HUDEP-2 (cell line): ENCODE measurements around the gene MRPL23.

Experiments
- DNase-seq, 76 experiments: peaks; one replicate each; lab custom pipeline; 2025; ENCODE audit not compliant: unreplicated experiment in 76 of 76; lab: John Stamatoyannopoulos, UW

MRPL23 gene

DNA sequence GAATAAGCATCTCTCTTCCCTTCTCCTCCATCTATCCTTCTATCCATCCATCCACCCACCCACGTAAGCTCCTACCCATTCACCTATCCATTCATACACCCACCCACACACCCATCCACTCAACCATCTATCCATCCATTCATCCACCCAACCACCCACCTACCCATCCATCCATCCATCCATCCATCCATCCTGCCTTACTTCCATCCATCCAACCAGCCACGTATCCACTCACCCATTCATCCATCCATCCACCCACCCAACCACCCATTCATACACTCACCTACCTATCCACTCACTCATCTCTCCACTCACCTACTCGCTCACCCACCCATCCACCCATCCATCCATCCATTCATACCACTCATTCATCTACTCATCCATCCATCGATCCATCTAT is 14.5 kb upstream of the MRPL23 start:
- no peak for DNase-seq

DNA sequence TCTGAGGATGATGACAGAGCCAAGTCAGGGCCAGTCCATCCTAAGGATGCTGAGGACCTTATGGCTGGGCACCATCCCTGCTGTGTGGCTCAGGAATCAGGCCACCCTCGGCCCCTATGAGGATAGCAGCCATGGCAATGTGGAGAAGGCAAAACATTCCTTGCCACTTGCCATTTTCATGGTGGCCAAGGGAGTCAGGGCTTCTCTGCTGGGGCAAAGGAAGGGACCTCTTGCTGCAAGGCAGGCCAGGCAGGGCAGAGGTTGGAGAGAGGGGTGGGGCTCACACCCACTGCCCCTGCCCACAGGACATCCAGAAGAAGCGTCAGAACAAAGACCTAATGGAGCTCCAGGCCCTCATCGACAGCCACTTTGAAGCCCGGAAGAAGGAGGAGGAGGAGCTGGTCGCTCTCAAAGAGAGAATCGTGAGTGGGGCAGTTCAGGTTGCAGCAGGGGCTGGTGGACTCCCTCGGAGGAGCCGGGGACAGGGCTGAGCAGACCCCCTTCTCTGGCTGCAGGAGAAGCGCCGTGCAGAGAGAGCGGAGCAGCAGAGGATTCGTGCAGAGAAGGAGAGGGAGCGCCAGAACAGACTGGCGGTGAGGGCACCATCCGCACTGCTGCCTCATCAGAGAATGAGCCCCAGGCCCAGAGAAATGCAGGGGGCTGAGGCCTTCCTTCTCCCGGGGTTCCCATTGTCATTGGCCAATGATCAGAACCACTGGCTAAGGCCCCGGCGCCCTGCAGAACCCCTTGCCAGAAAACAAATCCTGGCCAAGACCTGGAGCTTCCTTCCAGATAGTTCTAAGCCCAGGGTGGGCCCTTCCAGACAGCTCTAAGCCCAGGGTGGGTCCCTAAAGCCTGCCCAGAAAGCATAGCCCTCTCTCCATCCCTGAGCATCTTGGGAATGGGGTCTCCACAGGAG is 13.5 kb upstream of the MRPL23 start:
- DNase-seq, result no peak

DNA sequence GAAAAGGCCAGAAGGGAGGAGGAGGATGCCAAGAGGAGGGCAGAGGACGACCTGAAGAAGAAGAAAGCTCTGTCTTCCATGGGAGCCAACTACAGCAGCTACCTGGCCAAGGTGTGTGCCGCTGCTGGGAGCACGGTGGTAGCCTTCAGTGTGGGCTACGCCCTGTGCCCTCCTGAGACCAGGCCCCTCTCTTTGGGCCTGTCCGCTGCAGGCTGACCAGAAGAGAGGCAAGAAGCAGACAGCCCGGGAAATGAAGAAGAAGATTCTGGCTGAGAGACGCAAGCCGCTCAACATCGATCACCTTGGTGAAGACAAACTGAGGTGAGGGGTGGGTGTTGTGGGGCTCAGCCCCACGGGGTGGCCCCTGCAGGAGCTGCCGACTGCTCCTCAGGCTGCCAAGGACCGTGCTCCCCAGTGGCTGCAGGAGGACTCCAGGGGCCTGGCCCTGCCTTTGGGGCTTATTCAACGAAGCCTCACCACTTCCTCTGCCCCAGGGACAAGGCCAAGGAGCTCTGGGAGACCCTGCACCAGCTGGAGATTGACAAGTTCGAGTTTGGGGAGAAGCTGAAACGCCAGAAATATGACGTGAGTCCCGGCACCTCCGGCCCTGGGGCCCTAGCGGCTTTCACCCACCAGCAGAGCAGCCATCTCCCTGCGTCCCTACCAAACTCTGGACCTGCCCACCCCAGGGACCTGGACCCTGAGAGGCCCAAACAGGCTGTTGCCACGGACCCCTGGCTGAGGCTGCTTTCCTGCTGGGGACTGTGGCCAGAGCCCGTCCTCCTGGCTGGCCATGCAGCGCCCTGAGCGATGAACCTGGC is 12.6 kb upstream of the MRPL23 start:
- no peak for DNase-seq

DNA sequence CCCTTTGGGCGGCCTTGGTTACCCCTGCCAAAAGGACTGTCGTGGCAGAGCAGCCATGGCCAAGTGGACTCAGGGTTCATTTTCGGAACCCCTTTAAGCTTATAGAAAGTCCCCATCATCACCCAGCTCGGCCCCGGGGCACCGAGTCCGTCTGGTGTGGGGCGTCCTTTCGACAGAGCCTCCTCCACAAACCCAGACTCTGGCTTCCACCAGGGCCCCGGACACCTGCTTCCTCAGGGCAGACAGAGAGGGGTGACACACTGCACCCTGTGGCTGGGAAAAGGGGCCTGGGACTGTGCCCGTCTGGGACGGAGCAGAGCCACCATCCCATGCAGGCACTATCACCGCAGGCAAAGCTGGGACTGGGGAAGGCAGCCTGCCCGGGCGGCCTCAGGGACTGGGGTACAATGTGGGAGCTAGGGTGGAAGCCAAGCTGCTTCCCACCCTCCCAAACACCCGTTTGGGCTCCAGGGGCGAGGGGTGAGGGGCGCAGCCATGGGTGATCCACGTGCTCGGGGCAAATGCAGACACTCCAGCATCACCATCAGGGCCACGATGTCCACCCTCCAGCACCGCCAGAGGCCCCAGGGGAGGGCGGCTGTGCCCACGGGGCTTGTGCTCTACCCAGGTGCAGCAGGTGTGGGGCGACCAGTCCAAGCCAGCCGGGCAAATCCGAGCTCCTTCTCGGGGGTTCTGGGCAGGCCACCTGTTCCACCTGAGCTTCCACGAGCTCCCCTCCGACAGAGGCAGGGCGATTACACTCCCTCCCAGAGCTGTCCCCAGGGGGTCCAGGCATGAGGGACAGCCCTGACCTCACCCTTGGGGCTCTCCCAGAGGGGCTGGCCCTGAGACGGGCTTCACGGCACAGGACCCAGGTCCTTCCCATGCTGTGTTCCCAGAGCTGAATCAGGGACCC is 11.7 kb upstream of the MRPL23 start:
- no peak for DNase-seq

DNA sequence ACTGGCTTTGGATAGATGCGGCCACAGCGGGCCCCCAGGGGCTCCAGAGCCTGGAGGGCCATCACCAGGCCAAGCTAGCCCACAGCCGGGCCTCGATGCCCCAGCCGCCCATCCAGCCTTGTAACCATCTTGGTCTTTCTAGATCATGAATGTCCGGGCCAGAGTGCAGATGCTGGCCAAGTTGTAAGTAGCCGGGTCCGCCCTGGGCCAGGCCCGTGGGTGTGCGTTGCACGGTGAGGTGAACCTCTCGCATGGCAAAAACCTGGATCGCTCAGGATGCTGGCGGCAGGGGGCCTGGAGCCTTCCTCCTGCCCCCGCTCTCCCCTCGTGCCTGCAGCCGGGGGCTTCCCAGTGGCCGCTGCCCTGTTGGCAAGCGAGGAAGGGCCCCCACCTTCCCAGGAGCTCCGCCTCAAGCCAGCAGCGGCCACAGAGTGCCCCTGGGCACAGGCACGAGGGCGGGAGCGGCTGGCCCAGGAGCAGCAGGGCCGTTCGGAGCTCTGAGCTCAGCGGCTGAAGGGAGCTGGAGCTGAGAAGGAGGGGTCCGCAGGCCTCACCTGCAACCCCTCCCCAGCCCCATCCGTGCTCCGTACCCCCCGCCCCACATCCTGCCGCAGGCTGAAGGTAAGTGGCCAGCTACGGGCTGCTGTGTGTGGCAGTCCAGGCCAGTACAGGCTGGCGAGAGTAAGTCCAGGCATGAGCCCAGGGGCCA is 10.9 kb upstream of the MRPL23 start:
- no peak for DNase-seq

DNA sequence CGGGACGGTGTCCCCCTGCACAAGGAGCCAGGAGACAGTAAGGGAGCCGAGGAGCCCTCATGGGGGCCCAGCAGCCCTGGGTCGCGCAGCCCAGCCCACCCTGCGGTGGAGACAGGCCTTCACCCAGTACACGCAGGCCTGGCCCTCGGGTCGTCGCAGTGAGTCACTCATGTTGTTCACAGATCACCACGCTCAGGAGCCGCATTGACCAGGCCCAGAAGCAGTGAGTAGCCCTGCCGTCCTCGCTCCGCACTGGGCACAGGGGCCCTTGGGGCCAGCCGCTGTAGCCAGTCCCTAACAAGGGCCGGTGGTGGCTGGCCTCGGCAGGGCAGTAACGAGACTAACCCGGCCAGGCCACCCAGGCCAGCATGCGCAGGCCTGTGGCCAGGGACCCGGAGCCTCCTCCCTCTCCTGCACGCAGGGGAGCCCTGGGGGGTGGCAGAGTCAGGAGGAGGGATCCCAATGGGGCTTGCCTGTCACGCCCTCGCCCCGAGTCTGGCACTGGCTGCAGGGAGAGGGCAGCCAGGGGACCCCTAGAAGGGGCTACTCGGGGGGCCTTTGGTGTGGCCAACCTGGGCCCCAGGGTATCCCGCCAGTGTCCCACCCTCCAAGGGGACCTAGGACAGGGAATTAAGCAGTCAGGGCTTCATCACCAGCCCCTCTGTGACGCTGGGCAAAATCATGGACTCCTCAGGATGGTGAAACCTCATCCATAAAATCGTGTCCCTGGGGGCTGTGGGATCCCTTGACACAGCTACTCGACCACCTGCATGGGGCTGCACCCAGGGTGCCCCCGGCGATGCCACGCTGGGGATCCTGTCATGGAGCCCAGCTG is 10.1 kb upstream of the MRPL23 start:
- DNase-seq, result no peak

DNA sequence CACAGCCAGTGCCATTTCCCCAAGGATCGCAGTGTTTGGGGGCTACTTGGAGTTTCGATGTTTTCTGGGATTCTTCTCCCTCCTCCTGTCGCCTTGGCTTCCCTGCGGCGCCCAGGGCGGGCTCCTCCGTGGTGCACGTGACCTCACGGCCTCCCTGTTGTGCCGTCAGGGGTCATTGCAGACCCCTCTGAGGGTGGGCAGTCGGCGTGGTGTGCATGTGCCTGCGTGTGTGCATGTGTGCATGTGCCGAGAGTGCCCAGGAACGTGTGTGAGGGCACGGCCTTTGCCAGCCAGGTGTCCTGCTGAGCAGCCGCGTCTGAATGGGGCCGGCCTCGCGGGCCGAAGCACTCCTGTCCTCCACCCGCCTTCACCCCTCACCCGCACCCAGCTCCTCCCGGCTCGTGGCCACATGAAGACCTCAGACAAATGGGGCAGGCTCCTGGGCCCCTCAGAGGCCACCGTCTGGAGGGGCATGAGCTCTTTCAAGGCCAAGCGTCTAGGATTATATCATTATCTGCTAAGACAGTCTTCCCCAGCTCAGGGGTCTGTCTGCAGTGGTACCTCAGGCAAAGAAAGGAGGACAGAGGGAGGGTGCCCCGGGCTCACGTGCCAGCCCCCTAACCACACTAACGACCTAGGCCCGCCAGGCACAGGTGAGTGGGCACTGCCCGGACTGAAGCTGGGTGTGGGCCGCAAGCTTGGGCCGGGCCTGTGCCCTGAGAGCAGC is 9.4 kb upstream of the MRPL23 start:
- no peak for DNase-seq

DNA sequence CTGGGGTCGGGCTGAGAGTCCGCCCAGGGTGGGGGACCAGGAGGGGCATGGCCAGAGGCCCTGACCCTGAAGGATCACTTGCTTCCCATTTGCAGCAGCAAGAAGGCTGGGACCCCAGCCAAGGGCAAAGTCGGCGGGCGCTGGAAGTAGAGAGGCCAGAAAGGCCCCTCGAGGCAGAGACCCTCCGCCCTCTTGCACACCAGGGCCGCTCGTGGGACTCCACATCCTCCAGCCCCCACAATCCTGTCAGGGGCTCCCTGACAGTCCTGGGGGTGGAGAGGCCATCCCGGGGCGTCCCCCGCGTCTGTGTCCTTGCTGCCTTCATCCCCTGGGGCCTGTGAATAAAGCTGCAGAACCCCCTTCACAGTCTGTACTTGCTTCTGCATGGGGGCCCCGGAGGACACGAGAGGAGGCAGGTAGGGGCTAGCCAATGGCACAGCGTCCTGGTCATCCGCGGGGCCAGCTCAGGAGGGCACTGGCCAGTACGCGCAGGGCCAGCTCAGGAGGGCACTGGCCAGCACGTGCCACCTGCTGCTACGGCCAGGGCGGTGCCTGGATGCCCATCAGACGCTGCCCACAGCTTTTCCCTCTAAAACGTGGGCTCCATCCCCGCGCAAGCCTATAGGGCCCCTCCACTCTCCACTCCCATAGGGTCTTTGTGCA is 8.7 kb upstream of the MRPL23 start:
- no peak for DNase-seq

DNA sequence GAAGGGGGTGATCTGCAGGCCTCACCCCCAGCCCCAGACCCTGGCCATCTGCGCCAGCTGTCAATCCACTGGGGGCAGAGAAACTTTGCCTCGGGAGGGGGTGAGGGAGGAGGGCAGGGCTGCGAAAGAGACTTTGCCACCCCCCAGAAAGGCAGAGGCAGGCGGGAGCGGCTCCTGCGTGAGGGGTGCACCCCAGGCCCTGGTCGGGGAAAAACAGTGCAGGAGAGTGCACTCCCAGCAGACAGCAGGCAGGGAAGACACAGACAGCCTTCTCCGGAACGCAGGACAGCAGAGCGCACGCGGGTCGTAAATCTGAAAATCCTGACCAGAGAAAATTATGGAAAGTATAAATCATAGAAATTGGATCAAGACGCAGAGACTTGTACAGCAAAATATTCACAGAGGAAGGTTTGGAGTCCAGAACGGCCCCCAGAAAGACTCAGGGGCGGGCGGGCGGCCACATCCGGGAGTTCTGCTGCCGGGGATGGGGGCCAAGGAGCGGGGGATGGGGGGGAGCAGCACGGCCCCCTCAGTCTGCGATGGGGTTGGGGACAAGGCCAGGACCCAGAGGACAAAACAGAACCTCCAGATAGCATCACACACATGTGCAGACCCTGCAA is 8.0 kb upstream of the MRPL23 start:
- no peak for DNase-seq

DNA sequence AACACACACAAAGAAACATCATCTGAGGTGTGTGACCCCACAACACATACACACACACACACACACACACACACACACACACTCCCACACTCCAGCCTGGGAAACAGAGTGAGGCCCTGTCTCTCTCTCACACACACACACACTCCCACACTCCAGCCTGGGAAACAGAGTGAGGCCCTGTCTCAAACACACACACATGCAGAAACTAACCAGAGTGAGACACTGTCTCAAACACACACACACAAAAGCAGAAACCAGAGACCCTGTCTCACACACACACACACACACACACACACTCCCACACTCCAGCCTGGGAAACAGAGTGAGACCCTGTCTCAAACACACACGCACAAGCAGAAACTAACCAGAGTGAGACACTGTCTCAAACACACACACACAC is 7.3 kb upstream of the MRPL23 start:
- DNase-seq, result peak in 1 of 76 experiments; percentile 5

DNA sequence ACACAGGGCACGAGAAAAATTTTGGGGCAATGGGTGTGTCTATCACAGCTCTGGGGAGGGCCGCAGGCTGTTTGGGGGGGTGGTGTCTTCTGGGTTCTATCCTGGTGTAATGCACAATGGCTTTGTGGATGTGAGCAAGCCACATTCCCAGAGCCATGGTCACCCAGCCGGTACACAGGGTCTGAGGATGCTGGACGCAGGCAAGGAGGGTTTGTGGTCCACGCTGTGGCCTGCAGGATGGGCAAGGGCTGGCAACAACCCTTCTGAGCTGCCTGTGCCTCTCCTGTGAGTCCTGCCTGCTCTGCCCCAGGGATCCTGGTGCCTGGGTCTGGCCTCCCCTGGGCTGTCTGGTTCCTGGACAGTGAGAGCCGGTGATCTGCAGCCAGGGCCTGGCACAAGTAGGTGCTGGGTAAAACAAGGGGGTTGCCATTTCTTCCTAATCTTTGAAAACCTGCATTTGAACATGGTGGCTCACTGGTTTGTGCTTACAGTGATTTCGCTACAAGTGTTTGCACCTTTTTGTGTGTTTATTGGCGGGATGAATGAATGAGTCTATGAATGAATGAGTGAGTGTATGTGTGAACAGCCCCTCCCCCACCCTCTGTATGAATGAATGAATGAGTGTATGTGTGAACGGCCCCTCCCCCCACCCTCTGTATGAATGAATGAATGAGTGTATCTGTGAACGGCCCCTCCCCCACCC is 4.4 kb upstream of the MRPL23 start:
- no peak for DNase-seq

DNA sequence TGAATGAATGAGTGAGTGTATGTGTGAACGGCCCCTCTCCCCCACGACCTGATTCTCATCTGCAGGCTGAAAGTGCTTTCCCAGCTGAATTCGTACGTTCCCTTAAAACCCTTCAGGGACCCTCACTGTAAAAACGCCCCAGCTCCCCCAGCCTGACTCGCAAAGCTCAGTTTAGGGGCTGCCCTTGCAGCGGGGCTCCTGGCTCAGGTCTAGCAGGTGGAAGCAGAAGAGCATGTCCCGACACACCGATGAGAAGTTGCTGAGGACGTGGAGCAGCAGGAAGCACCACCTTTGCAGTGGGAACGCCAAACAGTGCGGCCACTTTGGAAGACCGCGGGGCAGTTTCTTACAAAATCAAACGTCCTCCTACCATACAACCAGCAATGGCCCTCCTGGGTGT is 3.6 kb upstream of the MRPL23 start:
- DNase-seq, result no peak

DNA sequence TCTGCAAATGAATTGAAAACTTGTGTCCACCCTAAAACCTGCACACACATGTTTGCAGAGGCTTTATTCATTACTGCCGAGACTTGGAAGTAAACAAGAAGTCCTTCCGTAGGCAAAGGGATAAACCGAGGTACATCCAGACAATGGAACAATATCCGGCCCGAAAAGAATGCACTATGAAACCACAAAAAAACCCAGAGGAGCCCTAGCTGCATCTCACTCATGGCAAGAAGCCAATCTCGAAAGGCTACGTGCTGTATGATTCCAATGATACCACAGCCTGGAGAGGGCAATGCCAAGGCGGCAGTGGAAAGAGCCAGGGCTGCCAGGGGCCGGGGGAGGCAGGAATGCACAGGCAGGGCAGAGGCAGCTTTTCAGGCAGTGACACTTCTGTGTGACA is 3.2 kb upstream of the MRPL23 start:
- peak in 4 of 76 experiments; percentile 1 to 9 (median 6) for DNase-seq

DNA sequence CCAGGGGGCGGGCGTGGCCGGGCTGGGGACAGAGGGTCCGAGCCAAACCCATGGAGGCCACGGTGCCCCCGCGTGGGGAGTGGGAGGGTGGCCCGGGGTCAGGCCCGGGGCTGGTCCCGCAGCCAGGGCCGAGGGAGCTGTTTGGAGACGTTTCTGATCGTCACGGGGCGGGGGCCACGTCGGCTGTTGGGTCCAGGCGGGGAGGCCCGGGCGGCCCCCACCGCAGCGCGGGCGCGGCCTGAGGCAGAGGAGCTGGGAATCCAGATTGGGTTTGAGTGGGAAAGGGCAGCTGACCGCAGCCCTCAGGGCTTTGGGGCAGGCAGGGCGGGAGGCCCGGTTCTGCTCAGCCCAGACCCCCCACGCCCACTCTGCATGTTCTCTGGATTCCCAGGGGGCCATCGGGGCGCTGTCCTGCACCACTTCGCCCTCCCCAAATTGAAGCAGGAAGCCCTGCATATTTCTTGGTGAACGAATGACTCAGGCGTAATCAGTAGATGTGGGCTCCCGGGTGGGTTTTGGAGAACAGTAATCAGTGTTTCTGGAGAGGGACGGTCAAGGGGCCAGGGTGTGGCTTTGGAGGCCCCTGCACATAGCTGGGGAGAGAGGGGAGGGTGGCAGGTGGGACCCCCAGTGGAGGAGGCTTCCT is 583 bp downstream of the MRPL23 start:
- no peak for DNase-seq

DNA sequence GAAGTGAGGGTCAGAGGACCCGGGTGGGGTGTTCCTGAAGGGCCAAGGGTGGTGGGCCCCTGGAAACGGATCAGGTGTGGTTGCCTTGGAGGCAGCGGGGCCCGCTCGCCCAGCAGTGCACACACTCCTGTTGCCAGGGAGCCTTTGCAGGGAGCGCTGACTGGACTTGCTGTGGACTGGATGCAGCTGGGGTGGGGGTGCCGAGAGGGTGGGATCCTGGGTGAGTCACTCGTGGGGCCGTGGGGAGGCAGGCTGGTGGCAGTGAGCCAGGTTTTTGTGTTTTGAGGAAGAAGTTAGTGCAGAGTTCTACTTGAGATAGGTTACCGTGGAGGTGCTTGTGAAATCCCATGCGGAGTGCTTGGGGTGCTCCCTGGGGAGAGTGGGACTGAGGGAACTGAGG is 1.3 kb downstream of the MRPL23 start:
- DNase-seq, result no peak

DNA sequence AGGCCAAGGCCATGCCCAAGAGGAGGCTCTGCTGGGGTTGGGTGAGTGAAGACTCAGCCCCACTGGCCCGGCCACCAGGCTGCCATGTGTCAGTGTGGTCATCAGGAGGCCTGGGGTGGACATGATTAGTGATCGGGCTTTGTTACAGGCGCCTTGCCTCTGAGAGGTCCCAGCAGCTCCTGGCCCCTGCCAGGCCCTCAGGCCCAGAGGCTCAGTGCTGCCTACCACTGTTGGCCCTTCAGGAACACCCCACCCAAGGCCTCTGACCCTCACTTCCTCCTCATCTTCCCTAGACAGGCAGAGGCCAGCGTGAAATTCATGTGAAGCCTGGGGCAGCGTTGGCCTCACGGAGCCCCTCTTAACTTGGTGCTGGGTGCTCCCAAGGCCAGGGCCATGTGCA is 2.2 kb downstream of the MRPL23 start:
- DNase-seq, result no peak

DNA sequence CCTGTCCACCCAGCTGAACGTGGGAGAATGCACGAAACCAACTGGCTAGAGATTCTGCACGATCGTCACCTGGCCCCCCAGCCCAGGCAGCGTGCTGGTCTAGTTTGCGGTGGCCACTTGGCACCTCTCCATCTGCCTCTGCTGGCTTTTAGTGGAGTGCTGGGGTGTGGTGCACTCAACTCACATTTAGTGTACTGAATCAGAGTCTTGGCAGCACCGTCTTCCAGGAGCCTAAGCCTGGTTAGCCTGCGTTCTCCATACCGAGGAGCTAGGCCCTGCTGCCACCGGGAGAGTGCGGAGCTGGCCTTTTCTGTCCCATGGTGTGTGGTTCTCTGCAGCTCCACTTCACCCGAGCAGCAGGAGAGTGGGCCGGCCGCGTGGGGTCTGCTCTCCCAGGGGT is 2.8 kb downstream of the MRPL23 start:
- DNase-seq, result no peak
